Hematopoietic multipotent progenitor cell treated with erythropoietin and hydrocortisone succinate and interleukin-3 and kit ligand, for 15 days (in vitro differentiated cells): ENCODE data around the gene MOCS1.

Experiments
- DNase-seq: peaks from one replicate; pipeline ENCODE4 v3.0.0-alpha.2; 2015; ENCODE audit warnings: low spot score

Gene MOCS1

DNA sequence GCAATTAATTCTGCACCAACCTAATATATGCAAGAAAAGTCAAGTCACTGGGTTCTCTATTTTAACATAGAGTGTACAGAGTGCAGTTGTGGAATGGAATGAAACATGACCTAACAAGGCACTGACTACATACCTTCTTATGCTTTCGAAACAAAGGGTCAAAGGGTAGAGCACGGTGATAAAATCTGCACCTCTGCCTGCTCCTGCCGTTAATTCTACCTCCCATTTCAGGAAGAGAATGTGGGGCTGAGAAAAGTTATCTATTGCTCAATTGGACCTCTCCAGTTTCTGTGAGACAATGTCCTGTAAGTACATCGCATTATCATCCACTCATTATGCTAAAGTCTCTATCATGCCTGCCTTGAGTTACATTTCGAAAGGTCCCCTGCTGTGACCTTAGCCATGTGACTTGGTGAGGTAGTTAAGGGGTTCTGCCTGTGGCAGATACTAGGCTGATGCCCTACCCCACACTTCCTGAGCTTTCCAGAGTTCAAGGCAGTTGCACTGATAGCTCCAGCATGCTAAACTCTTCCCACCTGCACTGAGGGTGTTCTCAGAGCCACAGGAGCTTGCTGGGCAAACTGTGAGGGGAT is 14.0 kb upstream of the MOCS1 start:
- DNase-seq, result no peak

- DNase-seq, result no peak
Observed at GRCh38 chr6:39947611-39948068, 13.4 kb upstream of the MOCS1 start.

DNA sequence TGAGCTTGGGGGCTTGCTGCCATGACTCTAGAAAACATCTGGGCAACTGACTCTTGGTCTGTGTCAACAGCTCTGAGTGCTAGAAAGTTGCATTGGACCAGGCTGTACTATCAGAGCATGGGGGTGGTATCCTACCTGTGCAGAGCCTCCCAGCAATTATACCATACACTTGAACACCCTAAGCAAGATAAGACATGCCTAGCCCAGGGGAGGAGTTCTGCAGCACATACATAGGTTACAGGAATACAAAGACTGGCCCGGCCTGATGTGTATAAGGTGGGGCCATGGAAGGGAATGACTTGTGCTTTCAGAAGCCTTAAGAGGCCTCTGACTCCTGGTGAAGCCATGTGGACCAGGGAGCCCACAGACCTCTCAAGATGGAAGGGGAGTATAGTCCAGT is 11.4 kb upstream of the MOCS1 start:
- no peak for DNase-seq

GRCh38 chr6:39942903-39943580 is 8.8 kb upstream of the MOCS1 start:
- DNase-seq, result no peak

GRCh38 chr6:39941820-39942219 is 7.6 kb upstream of the MOCS1 start:
- no peak for DNase-seq

DNA sequence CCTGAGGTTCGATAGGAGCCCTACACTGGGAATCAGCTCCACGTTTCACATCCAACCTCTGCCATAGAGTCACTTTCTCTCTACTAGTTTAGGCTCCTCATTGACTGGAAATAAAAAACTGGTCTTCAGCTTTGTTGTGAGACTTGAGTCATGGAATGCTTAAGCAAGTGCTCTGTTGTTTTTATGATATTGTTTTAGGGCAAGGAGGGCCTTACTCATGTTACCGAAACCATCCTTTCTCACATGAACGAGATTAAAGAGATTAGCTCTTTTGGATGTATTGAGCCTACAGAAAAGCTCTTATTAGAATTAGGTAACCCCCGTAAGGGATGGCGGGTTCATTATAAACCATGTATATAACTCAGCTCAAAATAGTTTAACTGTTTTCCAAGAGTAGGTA is 6.9 kb upstream of the MOCS1 start:
- no peak for DNase-seq

DNA sequence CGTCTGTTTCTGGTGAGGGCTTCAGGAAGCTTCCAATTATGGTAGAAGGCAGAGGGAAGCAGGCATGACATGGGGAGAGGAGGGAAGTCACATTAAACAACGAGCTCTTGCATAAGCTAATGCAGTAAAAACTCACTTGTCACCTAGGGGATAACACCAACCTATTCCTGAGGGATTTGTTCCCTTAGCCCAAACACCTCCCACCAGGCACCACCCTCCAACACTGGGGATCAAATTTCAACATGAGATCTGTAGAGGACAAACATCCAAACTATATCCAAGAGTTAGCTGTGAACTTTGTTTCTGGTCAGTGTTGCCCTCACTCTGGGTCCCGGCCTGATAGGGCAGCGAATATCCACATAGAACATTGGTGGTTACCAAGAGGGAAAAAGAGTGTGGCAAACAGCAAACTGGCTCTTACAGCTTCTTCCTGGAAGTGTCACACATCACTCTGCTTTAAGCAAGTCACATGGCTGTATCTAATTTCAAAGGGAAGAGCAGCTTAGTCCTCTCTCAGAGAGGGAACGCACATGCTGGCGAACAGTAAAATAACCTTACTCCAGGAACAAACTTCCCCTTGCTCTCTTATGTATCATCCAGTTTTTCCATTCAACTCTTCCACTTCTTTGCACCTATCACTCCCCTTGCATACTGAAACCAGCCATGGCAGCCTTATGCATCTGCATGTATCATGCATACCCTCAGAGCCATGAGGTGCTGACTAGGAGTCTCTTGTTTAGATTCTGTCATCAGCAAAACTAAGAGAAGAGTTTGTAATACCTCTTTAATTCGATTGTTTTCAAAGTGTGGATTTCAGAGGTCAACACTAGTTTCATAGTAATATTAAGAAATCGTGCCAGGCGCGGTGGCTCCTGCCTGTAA is 4.8 kb upstream of the MOCS1 start:
- DNase-seq, result no peak

- DNase-seq, result no peak
Observed at GRCh38 chr6:39937686-39938333, 3.5 kb upstream of the MOCS1 start.

- DNase-seq, result no peak
Observed at GRCh38 chr6:39936857-39937256, 2.6 kb upstream of the MOCS1 start.

DNA sequence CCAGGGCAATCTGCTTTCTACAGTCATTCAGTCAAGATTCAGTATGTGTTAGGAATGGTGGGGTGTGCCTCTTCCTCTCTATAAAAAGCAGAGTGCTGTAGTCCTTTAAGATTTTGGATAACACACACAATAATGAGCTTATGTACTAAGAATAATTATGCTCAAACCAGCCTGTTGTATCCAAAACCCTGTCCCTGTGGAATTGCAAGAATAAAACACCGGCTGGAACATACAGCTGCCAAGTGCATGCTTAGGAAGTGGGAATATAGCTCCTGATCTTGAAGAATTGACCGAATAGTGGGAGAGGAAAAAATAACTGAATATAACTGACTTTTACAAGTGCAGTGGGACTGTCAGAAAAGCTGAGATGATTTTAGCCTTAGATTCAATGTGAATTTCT is 979 bp upstream of the MOCS1 start:
- no peak for DNase-seq

- no peak for DNase-seq
Observed at GRCh38 chr6:39933669-39934130, 562 bp downstream of the MOCS1 start.

DNA sequence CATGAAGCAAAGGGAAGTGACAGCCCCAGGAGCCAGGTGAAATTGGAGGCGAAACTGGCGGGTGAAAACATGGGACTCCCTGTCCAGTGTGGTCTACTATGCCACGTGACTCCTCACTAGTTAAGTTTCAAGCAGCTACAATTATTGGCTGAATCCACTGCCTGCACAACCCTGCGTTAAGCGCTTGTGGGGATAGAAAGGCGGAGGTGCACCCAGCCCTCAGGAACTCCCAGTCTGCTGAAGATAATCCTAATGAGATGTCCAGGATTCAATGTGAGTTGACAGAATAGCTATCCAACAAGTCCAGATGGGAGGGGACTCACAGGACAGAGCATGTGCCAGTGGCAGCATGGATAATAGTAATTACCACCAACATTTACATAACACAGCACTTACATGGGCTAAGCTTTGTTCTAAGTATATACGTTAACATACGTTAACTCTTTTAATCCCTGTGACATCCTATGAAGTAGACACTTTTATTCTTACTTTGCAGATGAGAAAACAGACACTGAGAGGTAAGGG is 1.8 kb downstream of the MOCS1 start:
- no peak for DNase-seq

DNA sequence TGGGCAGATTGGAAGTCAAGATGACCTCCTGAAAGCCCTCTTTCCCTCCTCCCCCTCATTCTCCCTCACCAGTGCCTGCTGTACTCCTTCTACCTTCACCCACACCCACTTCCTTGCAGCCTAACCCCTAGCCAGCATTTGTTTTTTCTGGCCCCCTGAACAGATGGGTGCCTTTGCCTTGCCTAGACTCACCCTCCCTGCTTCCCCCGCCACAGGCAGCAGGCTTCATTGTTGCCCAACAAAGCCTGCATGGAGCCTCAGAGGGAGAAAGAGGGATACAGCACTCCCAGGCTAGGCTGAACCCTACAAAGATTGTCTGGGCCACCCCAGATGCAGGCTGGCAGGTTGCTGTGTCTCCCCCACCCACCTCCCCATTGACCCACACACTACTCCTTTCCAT is 2.7 kb downstream of the MOCS1 start:
- no peak for DNase-seq

DNA sequence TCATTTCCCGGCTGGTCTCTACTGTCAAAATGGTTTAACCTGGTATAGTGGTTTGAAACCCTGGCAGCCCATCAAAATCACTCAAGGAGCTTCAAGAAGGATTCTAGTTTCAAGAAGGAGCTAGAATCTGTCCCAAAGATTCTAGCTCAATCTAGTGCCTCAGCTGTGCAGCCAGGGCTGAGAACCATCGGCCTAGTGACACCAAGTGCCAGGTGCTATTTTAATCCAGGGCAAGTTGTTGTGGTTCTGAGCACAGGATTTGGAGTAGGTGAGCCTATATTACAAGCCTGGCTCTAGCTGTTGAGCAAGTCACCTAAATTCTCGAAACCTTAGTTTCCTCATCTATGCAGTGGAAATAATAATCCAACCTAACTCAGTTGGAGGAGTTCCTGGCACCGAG is 3.7 kb downstream of the MOCS1 start:
- DNase-seq, result no peak

GRCh38 chr6:39929733-39930461 is 4.4 kb downstream of the MOCS1 start:
- no peak for DNase-seq

GRCh38 chr6:39929039-39929732 is 5.1 kb downstream of the MOCS1 start:
- no peak for DNase-seq

GRCh38 chr6:39927159-39927558 is 7.1 kb downstream of the MOCS1 start:
- no peak for DNase-seq

- no peak for DNase-seq
Observed at GRCh38 chr6:39926668-39927067, 7.6 kb downstream of the MOCS1 start.

GRCh38 chr6:39925931-39926290 is 8.4 kb downstream of the MOCS1 start:
- DNase-seq, result no peak

- DNase-seq, result no peak
Observed at GRCh38 chr6:39925191-39925930, 8.9 kb downstream of the MOCS1 start.
